ENCODE measurements around the gene TRPM4.
"Not testable (repeated sequence)": the region's sequence is repeated elsewhere in the genome, so short reads cannot be mapped to it uniquely, and the experiment has no call there.

The TRPM4 gene

DNA sequence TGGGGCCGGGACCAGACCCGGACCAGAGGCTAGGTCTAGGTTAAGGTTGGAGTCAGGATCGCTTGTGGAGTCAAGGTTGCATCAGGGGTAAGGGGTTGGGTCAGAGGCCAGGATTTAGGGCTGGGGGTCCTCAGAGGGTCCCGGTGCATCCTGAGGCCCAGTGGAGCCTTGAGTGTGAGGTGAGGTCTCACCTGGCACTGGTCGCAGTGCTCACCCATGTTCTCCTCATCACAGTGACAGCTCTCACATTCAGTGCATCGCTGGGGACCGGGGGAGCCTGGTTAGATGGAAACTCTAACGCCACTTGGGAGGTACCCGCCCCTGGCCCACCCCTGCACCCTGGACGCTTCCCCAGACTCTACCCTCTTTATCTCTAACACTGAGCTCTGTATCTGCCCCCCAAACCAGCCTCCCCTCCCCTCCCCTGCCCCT, 5.5 kb upstream of the TRPM4 start:
- no peak for DNase-seq

DNA sequence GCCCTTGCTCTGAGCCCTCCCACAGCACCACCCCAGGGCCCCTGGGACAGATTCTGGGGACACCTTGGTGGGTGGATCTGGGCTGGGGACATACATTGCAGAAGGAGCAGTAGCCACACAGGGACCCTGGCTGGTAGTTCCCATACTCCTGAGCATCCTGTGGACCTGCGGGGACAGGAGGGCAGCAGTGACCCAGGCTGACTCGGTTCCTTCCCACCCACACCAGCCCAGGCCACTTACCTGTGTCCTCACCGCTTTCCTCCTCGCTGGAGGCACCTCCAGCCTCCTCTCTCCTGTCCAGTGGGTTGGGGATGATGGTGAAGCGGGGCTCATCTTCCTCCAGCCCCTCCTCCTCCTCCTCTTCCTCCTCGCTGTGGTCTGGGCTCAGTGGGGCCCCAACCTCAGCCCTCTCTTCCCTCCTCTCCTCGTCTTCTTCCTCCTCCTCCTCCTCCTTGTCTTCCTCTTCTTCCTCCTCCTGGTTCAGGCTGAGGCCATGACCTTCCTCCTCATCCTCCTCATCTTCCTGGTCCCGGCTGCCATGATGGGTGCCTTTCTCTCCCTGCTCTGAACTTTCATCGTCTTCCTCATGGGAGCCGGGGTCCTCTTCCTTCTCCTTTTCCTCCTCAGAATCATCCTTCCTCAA, 4.3 kb upstream of the TRPM4 start:
- DNase-seq = no peak

DNA sequence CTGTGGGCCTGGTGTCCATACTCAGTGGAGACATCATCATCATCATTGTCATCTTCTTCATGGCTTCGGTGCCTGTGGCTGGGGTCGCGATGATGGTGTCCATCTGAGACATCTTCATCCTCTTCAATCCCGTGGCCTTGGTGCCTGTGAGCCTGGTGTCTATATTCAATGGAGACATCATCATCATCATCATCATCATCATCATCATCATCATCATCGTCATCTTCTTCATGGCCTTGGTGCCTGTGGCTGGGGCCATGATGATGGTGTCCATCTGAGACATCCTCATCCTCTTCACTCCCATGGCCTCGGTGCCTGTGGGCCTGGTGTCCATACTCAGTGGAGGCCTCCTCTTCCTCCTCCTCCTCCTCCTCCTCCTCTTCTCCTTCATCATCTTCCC, 3.3 kb upstream of the TRPM4 start:
- DNase-seq = no peak

DNA sequence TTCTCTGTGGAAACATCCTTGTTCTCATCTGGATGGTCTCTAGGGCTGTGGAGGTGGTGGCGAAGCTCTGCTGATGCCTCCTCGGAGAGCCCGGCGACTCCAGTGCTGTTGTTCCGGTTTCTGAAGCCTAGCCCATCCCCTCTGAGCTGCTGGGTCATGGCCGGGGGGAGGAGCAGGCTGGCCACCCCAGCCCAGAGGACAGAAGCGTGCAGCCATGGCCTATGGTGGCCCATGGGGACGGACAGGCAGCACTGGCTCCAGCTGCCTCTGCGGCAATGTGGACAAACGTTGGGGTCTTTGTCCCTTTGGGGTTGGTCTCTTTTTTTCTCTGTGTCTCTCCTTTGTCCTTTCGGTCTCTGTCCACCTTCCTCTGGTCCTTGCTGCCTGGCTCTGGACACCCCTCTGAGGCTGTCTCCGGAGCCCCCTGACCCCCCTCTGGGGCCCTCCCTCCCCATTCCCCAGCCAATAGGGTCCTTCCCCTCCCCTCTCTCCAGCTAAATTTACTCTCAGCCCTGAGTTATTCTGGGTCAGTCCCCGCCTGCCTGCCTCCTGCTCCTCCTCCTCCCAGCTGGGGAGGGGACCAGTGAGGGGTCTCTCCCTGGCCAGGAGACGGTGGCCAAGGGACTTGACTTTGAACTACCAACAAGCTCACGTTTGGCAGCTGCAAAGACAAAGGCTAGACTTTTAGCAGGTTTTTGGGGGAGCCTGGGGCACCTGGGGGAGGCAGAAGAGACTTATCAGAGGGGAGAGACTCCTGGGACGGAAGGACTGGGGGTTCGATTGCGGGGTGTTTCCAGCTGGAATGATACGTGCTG, 2.4 kb upstream of the TRPM4 start, which contains the start of gene HRC:
Gene HRC, minus strand, starts transcription at position 392 of the 815 bp plus-strand sequence. Its CDS starts 159 bp downstream, at position 233.
- DNase-seq = no peak

DNA sequence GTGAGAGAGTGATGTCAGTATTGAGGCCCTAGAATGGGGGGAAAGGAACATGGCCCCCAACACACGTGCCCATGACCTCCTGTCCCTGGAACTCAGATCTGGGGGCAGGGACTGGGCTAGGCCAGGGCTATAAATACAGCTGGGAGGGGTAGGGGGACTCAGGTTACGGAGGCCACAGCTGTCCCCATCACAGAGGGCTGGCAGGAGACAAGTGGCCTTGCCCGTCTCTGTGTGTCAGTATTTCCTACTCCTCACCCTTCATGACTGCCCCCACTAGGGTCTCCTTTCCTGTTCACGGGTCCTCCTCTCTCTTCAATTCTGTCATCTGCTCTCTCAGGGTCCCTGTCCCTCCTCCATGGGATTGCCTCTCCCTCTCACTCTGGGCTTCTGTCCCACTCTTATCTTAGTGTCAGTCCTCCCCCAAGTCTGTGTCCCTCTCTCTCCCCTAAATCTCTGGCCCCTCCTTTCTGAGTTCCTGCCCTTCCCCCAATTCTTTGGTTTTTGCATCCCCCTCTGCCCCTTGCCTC, 1.7 kb upstream of the TRPM4 start:
- no peak for DNase-seq

DNA sequence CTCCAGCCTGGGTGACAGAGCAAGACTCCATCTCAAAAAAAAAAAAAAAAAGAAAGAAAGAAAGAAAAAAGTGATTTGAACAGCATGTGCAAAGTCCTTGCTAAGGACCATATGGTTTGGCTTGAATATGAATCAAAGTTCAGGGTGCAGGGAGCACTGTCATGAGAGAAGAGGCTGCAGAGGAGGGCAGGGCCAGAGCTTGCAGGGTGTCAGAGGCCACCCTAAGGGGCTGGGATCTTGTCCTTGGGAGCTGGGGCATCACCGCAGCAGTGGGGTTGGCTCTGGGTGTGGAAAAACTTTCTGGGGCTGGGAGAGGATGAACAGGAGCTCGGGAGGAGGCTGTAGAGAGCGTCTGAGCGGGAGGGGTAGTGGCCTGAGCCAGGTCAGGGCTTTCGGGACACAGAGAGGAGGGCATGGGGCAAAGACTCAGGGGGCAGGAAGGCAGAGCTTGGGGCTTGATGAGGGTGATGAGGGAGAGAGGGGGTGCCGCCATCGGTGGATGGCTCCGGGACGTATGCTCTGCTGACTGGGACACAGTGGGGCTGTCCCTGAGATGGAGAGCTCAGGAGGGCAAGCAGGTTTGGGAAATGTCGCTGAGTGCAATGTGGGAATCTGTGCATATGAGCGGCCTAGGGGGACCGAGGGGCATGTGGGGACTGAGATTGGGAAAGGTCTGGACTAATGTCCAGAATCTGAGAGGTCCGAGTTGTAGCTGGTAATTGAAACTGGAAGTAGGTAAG, 3.0 kb downstream of the TRPM4 start:
- no peak for DNase-seq

DNA sequence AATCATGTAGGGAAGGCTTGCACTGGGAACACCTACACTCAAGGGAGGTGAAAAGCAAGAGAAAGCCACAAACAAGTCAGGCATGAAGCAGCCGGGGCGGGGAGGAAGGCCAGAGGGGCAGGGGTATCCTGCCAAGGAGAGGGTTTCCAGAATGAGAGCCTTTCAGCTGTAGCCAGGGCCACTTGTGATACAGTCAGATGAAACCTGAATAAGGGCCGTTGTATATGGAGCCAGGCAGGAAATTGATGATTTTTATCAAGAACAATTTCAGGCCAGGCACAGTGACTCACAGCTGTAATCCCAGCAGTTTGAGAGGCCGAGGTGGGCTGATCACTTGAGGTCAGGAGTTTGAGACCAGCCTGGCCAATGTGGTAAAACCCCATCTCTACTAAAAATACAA, 4.4 kb downstream of the TRPM4 start:
- no peak for DNase-seq

DNA sequence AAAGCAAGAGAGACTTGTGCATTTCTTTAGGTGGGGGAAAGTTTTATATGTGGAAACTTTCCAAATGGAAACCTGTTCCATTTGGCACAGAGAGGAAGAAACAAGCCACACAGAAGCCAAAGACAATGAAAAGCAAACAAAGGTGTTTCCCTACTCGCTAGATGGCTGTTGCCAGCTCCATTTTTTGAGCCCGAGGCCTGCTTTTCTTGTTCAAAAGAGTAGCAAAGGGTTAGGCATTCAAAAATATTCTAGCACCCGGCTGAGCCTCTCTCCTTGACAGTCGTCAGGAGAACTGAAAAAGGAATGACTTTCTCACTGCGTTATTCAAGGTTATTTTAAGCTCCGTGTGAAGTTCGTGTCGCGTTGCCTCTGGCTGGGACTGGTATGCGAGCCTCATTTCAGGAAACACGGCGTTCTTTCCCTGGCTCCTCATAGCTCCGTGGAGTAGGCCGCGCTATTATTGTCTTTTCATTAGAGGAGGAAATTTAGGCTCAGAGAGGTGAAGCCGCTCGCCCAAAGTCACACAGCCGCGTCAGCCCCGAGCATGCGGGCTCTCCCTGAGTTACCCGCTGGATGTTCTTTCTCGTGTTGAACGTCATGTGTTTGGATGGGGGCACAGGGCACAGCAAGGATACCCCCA, 7.6 kb downstream of the TRPM4 start:
- DNase-seq = no peak

DNA sequence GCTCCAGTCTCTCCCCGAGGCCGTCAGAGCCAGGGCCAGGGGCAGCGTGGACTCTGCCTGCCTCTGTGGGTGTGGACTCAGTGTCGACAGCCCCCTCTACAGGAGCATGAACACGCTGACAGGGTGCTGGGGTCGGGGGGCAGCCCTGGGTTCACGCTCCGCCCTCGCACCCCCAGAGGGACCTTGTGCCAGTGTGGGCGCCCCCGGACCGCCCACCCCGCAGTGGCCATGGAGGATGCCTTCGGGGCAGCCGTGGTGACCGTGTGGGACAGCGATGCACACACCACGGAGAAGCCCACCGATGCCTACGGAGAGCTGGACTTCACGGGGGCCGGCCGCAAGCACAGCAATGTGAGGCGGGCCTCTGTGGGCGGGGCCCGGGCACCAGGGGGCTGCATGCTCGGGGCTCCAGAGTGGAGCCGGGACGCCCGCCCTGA, 8.3 kb downstream of the TRPM4 start:
- no peak for DNase-seq

DNA sequence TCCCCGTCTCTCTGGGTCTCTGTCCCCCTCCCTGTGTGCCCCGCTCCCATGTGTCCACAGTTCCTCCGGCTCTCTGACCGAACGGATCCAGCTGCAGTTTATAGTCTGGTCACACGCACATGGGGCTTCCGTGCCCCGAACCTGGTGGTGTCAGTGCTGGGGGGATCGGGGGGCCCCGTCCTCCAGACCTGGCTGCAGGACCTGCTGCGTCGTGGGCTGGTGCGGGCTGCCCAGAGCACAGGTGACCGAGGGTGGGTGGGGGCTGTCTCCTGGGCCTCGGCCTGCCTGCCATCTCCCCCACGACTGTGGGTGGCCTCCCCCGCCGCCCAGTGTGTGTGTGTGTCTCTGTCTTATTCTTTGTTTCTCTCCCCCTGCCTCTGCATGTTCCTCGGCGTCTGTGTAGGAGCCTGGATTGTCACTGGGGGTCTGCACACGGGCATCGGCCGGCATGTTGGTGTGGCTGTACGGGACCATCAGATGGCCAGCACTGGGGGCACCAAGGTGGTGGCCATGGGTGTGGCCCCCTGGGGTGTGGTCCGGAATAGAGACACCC, 10.3 kb downstream of the TRPM4 start:
- no peak for DNase-seq

DNA sequence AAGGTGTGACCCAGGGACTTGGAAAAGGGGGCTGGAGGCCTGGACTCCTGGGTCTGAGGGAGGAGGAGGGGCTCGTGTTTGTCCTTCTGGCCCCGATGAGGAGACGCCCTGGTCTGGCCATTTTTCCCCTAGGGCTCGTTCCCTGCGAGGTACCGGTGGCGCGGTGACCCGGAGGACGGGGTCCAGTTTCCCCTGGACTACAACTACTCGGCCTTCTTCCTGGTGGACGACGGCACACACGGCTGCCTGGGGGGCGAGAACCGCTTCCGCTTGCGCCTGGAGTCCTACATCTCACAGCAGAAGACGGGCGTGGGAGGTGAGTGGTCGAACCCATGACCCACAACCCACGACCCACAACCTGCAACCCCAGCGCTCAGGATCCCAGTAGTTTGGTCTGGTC, 10.8 kb downstream of the TRPM4 start:
- DNase-seq = no peak

DNA sequence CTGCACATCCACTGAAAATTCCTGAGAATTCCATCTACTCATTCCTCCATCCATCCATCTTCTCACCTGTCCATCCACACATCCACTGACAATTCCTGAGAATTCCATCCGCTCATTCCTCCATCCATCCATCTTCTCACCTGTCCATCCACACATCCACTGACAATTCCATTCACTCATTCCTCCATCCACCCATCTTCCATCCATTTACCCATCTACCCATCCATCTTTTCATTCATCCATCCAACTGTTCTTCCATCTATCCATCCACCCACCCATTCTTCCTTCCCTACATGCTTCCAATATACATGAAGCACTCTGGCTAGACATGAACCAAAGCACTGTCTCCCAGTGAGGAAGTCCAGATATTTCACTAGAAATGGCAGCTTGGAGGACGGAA, 15.6 kb downstream of the TRPM4 start:
- no peak for DNase-seq

DNA sequence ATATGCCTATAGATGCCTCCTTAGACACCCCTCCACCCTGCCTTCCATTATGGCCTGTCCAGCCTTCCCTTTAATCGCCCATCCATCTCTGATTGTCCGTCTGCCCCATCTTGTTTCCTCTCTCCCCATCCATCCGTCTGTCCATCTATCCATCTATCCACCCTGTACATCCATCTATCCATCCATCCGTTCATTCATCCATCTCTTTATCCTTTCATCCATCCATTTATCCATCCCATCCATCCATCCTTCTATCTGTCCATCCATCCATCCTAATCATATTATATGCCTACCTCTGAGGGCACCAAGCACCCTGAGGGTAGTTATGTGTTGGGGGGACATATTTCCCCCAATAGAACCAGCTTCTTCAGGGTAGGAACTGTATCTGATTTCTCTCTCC, 23.1 kb downstream of the TRPM4 start:
- DNase-seq = no peak

DNA sequence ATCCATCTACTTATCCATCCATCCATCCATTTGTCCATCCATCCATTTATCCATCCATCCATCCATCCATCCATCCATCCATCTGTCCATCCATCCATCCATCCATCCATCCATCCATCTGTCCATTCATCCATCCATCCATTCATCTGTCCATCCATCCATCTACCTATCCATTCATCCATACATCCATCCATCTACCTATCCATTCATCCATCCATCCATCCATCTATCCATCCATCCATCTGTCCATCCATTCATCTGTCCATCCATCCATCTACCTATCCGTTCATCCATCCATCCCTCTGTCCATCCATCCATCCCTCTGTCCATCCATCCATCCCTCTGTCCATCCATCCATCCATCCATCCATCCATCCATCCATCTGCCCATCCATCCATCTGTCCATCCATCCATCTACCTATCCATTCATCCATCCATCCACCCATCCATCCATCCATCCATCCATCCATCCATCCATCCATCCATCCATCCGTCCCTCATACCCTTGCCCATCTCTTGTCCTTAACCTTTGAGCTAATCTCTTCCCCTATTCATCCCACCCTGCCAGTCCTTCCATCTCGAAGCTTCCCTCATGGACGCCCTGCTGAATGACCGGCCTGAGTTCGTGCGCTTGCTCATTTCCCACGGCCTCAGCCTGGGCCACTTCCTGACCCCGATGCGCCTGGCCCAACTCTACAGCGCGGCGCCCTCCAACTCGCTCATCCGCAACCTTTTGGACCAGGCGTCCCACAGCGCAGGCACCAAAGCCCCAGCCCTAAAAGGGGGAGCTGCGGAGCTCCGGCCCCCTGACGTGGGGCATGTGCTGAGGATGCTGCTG, 24.6 kb downstream of the TRPM4 start:
- DNase-seq = not testable (repeated sequence)

DNA sequence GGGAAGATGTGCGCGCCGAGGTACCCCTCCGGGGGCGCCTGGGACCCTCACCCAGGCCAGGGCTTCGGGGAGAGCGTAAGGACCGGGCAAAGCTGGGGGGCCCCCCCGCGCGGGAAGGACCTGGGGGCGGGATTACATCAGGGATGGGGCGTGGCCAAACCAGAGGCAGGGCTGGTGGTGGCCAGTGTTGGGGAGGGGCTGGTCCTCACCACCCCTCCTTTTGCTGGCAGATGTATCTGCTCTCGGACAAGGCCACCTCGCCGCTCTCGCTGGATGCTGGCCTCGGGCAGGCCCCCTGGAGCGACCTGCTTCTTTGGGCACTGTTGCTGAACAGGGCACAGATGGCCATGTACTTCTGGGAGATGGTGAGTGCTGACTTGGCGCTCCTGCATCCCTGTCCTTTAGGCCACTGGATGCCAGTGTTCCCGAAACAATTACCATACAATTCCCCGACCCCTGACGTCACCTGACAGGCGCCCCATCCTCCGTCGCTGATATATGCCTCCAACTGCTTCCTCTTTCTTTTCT, 25.3 kb downstream of the TRPM4 start:
- DNase-seq = no peak

DNA sequence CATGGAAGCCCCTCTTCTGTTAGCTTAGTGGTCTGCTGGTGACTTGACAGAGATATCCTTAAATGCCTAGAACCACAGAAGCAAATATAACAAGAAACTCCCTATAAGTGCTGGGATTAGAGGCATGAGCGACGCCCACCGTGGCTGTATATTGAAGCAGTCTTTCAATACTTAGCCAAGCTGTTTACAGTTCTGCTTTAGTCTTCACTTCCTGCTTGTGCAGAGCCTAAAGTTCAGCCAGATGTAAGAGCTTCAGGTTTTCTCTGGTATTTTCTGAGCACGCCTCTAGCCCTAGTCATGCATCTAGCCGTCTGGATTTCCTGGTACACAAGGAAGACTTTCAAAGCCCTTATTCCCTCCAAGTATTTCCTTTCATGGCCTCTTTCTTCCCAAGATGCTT, 28.5 kb downstream of the TRPM4 start:
- DNase-seq = no peak

DNA sequence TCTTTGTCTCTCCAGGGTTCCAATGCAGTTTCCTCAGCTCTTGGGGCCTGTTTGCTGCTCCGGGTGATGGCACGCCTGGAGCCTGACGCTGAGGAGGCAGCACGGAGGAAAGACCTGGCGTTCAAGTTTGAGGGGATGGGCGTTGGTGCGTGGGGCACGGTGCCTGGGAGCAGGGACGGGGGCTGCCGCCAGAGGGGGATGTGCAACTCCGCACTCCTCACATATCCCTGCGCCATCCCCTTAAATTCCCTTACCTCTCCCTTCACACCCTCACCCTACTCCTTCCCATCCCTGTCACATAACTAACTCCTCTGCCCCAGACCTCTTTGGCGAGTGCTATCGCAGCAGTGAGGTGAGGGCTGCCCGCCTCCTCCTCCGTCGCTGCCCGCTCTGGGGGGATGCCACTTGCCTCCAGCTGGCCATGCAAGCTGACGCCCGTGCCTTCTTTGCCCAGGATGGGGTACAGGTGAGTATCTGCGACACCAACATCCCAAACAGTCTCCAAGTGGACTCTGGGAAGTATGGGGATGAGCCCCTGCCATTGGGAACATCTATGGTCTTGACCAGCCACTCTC, 31.1 kb downstream of the TRPM4 start:
- DNase-seq = no peak

DNA sequence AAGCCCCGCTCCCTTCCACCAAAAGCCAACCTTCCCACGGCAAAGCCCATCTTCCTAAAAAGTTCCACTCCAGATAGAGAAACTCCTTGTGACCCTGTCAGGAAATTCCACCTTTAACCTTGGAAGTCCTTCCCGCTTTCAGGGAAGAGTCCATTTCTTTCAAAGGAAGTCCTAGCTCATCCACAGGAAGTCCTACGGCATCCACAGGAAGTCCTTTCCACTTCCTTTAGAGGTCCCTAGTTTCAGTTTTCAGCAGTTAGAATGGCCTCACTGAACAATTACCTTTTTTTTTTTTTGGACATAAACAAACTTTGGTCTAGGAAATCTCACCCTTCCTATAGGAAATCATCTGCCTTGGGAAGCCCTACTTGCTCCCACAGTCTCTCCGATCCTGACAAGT, 31.7 kb downstream of the TRPM4 start:
- DNase-seq = no peak

DNA sequence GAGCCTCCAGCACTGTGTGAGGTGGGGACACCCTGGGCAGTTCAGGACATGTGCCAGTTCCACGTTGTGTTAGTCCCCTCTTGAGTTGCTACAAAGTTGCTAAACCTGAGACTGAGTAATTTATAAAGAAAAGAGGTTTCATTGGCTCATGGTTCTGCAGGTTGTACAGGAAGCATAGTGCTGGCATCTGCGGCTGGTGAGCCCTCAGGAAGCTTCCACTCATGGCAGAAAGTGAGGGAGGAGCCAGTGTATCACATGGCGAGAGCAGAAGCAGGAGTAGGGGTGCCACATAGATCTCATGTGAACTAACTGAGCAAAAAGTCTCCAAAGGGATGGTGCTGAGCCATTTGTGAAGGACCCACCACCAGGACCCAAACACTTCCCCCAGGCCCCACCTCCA, 33.2 kb downstream of the TRPM4 start:
- no peak for DNase-seq

DNA sequence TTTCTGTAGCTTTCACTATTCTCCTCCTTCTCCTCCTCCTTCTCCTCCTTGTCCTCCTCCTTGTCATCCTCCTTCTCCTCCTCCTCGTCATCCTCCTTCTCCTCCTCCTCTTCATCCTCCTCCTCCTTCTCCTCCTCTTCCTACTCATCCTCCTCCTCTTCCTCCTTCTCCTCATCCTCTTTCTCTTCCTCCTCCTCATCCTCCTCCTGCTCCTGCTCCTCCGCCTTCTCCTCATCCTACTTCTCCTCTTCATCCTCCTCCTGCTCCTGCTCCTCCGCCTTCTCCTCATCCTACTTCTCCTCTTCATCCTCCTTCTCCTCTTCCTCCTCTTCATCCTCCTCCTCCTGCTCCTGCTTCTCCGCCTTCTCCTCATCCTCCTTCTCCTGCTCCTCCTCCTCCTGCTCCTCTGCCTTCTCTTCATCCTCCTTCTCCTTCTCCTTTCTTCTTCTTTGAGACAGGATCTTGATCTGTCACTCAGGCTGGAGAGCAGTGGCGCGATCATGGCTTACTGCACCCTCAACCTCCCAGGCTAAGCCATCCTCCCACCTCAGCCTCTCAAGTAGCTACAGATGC, 36.3 kb downstream of the TRPM4 start:
- no peak for DNase-seq

DNA sequence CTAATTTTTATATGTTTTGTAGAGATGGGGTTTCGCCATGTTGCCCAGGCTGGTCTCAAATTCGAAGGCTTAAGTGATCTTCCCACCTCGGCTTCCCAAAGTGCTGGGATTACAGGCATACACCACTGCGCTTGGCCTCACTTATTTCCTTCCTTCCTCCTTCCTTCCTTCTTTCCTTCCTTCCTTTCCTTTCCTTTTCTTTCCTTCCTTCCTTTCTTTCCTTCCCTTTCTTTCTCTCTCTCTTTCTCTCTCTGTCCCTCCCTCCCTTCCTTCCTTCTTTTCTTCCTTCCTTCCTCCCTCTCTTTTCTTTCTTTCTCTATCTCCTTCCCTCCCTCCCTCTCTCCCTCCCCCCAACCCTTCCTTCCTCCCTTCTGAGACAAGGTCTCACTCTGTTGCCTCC, 36.8 kb downstream of the TRPM4 start:
- DNase-seq = no peak
